Measurements from ENCODE around the gene DNAI7. TPM values are rescaled to one million over a fixed set of nuclear protein-coding genes. Genes with fewer than 3 reads are reported as not detected.

DNAI7 gene
- total and polyA plus RNA-seq, 2 of the 8 experiments (the other 6 are each of a cell fraction or from before 2014, with no cell fraction given), result 0.12 to 0.28 TPM

Other genes starting within 250 kb of the DNAI7 start
- gene BCAT1, start 246.1 kb downstream of the DNAI7 start, total RNA-seq (2021; fragmentation: NEBNext Ultra II Directional; extraction: Animal tissue kit (Norgen Biotek cat#: 25700)), result 256 and 263 TPM in 2 replicates
- gene BCAT1, start 246.1 kb downstream of the DNAI7 start, polyA plus RNA-seq (2011; rRNA removed), result 16.0 and 19.7 TPM in 2 replicates
- gene ETFRF1, start 77 bp upstream of the DNAI7 start, total RNA-seq (2021; fragmentation: NEBNext Ultra II Directional; extraction: Animal tissue kit (Norgen Biotek cat#: 25700)), result 7.7 TPM in 2 replicates
- gene ETFRF1, start 77 bp upstream of the DNAI7 start, polyA plus RNA-seq (2011; rRNA removed), result 2.7 and 4.3 TPM in 2 replicates
- 62.9 and 64.6 TPM in 2 replicates for gene KRAS, start 55.8 kb upstream of the DNAI7 start, total RNA-seq (2021; fragmentation: NEBNext Ultra II Directional; extraction: Animal tissue kit (Norgen Biotek cat#: 25700))
- gene KRAS, start 55.8 kb upstream of the DNAI7 start, polyA plus RNA-seq (2011; rRNA removed), result 15.8 and 24.8 TPM in 2 replicates